Nephron (organoid): ENCODE data around the gene SND1.

Experiments
- H3K27ac Mint-ChIP-seq, 3 experiments: 2 replicates each; pipeline ENCODE4 v1.8.0; 2020; ENCODE audit warnings: mixed read lengths in 3 of 3, mild to moderate bottlenecking in 2 of 3, moderate library complexity in 1 of 3
- H3K27me3 Mint-ChIP-seq: 2 replicates; pipeline ENCODE4 v1.8.0; 2021; ENCODE audit warnings: low read depth, mild to moderate bottlenecking, moderate library complexity, mixed read lengths
- H3K36me3 Mint-ChIP-seq: 2 replicates; pipeline ENCODE4 v1.8.0; 2020; ENCODE audit warnings: low read depth, mixed read lengths
- H3K4me1 Mint-ChIP-seq: 2 replicates; pipeline ENCODE4 v1.8.0; 2020; ENCODE audit warnings: mixed read lengths
- H3K4me3 Mint-ChIP-seq, 3 experiments: 2 replicates each; pipeline ENCODE4 v1.8.0; 2020; ENCODE audit warnings: mild to moderate bottlenecking in 3 of 3, mixed read lengths in 3 of 3, moderate library complexity in 2 of 3
- H3K9me3 Mint-ChIP-seq: 2 replicates; pipeline ENCODE4 v1.8.0; 2020; ENCODE audit warnings: mixed read lengths
- TF ChIP-seq, protein P1 (sequence below), 3 experiments: fragments of 200-600 bp; sonication (generic); IDR thresholded peaks; one replicate each; pipeline ENCODE4 v1.5.0; 2021; ENCODE audit warnings: antibody characterized with exemption in 3 of 3; ENCODE audit not compliant: unreplicated experiment in 3 of 3

The SND1 gene

DNA sequence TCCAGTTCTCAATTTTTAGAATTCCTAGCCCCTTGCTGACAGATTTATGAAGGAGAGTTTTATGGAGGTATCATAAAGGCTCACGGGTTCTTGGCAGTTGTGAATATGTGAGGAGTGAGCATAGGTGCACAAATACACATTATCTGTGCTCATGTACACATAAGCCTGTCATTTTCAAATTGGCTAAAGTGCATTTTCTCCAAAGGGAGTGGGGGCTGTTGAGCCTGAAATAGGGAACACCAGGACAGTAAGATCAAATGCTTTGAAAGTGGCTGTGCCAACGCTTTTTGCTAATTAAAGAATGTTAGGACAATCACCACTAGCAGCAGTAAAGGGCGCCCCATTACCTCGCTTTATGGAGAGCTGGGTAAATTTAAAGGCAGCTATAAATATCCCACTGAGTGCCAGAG lies 387.6 kb downstream of the SND1 start:
- H3K27ac Mint-ChIP-seq: no peak overlapping the region
- no peak overlapping the region for H3K4me3 Mint-ChIP-seq
- TF ChIP-seq, protein P1, sequence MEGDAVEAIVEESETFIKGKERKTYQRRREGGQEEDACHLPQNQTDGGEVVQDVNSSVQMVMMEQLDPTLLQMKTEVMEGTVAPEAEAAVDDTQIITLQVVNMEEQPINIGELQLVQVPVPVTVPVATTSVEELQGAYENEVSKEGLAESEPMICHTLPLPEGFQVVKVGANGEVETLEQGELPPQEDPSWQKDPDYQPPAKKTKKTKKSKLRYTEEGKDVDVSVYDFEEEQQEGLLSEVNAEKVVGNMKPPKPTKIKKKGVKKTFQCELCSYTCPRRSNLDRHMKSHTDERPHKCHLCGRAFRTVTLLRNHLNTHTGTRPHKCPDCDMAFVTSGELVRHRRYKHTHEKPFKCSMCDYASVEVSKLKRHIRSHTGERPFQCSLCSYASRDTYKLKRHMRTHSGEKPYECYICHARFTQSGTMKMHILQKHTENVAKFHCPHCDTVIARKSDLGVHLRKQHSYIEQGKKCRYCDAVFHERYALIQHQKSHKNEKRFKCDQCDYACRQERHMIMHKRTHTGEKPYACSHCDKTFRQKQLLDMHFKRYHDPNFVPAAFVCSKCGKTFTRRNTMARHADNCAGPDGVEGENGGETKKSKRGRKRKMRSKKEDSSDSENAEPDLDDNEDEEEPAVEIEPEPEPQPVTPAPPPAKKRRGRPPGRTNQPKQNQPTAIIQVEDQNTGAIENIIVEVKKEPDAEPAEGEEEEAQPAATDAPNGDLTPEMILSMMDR (IDR thresholded peaks at IDR 0.05; ENCODE audit: unreplicated experiment in 3 of 3): no peak
- peaks cover 4% of the 10 kb centered on the region for H3K27me3 Mint-ChIP-seq
- no peaks in the 10 kb centered on the region for H3K36me3 Mint-ChIP-seq
- H3K4me1 Mint-ChIP-seq: no peaks in the 10 kb centered on the region
- no peaks in the 10 kb centered on the region for H3K9me3 Mint-ChIP-seq

GRCh38 chr7:128040205-128040604 lies 388.2 kb downstream of the SND1 start:
- H3K36me3 Mint-ChIP-seq: no peaks in the 10 kb centered on the region
- H3K4me3 Mint-ChIP-seq: no peak overlapping the region
- H3K27ac Mint-ChIP-seq: no peak overlapping the region
- H3K27me3 Mint-ChIP-seq: peaks cover 4% of the 10 kb centered on the region
- TF ChIP-seq, protein P1 (IDR thresholded peaks at IDR 0.05; ENCODE audit: unreplicated experiment in 3 of 3): no peak
- no peaks in the 10 kb centered on the region for H3K4me1 Mint-ChIP-seq
- no peaks in the 10 kb centered on the region for H3K9me3 Mint-ChIP-seq

DNA sequence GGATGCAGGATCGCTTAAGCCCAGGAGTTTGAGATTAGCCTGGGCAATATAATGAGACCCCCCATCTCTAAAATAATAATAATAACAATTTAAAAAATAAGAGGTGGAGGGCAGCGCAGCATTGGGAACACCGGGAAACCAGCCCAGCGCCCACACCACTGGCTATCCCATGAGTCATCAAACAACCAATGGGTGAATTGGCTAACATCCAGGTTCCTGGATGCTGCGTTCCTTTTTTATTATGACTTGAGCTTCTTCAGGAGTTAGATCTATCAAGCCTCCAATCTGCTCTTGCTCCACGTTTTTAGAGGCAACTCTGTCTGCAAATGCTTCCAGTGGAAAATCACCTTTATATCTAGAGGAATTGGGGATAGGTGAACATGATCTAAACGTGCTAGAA lies 389.2 kb downstream of the SND1 start:
- Mint-ChIP-seq H3K27ac (no peak overlapping the region), H3K4me1 (no peaks in the 10 kb centered on the region), H3K4me3 (no peak overlapping the region), H3K9me3 (no peaks in the 10 kb centered on the region), H3K27me3 (no peaks in the 10 kb centered on the region), H3K36me3 (no peaks in the 10 kb centered on the region)
- TF ChIP-seq, protein P1 (IDR thresholded peaks at IDR 0.05; ENCODE audit: unreplicated experiment in 3 of 3): no peak

DNA sequence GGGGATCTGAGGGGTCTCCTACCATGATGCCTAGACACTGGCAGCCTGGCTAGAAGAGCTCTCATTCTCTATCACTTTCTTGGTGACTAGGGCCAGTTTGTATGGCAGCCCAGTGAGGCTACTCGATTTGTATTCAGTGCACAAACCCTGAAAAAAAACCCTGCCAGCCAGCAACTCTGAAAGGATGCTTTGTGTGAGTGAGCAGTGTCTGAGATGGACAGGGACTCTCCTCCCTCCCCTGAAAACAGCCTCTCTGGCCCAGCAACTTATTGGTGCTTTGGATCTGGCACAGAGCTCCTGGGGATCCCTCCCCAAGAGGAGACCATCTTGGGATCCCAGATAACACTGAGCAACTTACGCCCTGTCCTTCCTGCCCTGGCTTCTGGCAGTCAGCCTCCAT lies 390.0 kb downstream of the SND1 start:
- Mint-ChIP-seq H3K9me3 (no peaks in the 10 kb centered on the region), H3K27ac (no peak overlapping the region), H3K36me3 (no peaks in the 10 kb centered on the region), H3K27me3 (no peaks in the 10 kb centered on the region), H3K4me3 (no peak overlapping the region), H3K4me1 (no peaks in the 10 kb centered on the region)
- TF ChIP-seq, protein P1 (IDR thresholded peaks at IDR 0.05; ENCODE audit: unreplicated experiment in 3 of 3): no peak

- no peaks in the 10 kb centered on the region for H3K36me3 Mint-ChIP-seq
- no peak overlapping the region for H3K27ac Mint-ChIP-seq
- H3K27me3 Mint-ChIP-seq: no peaks in the 10 kb centered on the region
- no peak overlapping the region for H3K4me3 Mint-ChIP-seq
- H3K4me1 Mint-ChIP-seq: no peaks in the 10 kb centered on the region
- TF ChIP-seq, protein P1 (IDR thresholded peaks at IDR 0.05; ENCODE audit: unreplicated experiment in 3 of 3): no peak
- H3K9me3 Mint-ChIP-seq: no peaks in the 10 kb centered on the region
Measured at GRCh38 chr7:128044064-128044463, 392.1 kb downstream of the SND1 start.

- Mint-ChIP-seq H3K36me3 (no peaks in the 10 kb centered on the region), H3K27ac (no peak overlapping the region), H3K27me3 (no peaks in the 10 kb centered on the region), H3K4me3 (no peak overlapping the region), H3K9me3 (no peaks in the 10 kb centered on the region), H3K4me1 (no peaks in the 10 kb centered on the region)
- TF ChIP-seq, protein P1 (IDR thresholded peaks at IDR 0.05; ENCODE audit: unreplicated experiment in 3 of 3): no peak
Measured at GRCh38 chr7:128045158-128045557, 393.2 kb downstream of the SND1 start.
